GM21825 (cell line): ENCODE data around the gene PRPF18.
"Not testable (repeated sequence)": the region's sequence is repeated elsewhere in the genome, so short reads cannot be mapped to it uniquely, and the experiment has no call there.

Experiments used
- ATAC-seq: cut with Tn5 transposase; IDR thresholded peaks from one replicate; pipeline ENCODE4 v1.9.1; 2021; ENCODE audit warnings: mild to moderate bottlenecking, moderate library complexity; ENCODE audit not compliant: unreplicated experiment

PRPF18 gene

GRCh38 chr10:13586676-13587355 is at the start of gene PRPF18:
Gene PRPF18, plus strand, starts transcription at chr10:13586965. Its CDS starts 122 bp downstream, at chr10:13587087.
- peak; percentile 99 for ATAC-seq

GRCh38 chr10:13537985-13538384 is 48.8 kb upstream of the PRPF18 start:
- ATAC-seq, result not testable (repeated sequence)

GRCh38 chr10:13542533-13542932 is 44.2 kb upstream of the PRPF18 start:
- ATAC-seq, result no peak

GRCh38 chr10:13550802-13551201 is 36.0 kb upstream of the PRPF18 start:
- no peak for ATAC-seq

- no peak for ATAC-seq
Measured at GRCh38 chr10:13555884-13556510, 30.8 kb upstream of the PRPF18 start.

GRCh38 chr10:13559124-13559700 is 27.6 kb upstream of the PRPF18 start:
- no peak for ATAC-seq

- ATAC-seq, result no peak
Measured at GRCh38 chr10:13560597-13560996, 26.2 kb upstream of the PRPF18 start.

- no peak for ATAC-seq
Measured at GRCh38 chr10:13563481-13564445, 23.0 kb upstream of the PRPF18 start.

- no peak for ATAC-seq
Measured at GRCh38 chr10:13564576-13564975, 22.2 kb upstream of the PRPF18 start.

- ATAC-seq, result no peak
Measured at GRCh38 chr10:13567030-13567429, 19.7 kb upstream of the PRPF18 start.

- no peak for ATAC-seq
Measured at GRCh38 chr10:13571541-13571940, 15.2 kb upstream of the PRPF18 start.

GRCh38 chr10:13573960-13574359 is 12.8 kb upstream of the PRPF18 start:
- ATAC-seq, result no peak

GRCh38 chr10:13585195-13585751 is 1.5 kb upstream of the PRPF18 start:
- no peak for ATAC-seq

GRCh38 chr10:13585943-13586342 is 822 bp upstream of the PRPF18 start:
- ATAC-seq, result no peak

- ATAC-seq, result no peak
Measured at GRCh38 chr10:13587391-13587790, 626 bp downstream of the PRPF18 start.

GRCh38 chr10:13589316-13589715 is 2.6 kb downstream of the PRPF18 start:
- ATAC-seq, result no peak

GRCh38 chr10:13590886-13591285 is 4.1 kb downstream of the PRPF18 start:
- ATAC-seq, result no peak

GRCh38 chr10:13592306-13592705 is 5.5 kb downstream of the PRPF18 start:
- no peak for ATAC-seq

- ATAC-seq, result no peak
Measured at GRCh38 chr10:13593535-13593934, 6.8 kb downstream of the PRPF18 start.

GRCh38 chr10:13594641-13595040 is 7.9 kb downstream of the PRPF18 start:
- ATAC-seq, result no peak

GRCh38 chr10:13597909-13598308 is 11.1 kb downstream of the PRPF18 start:
- ATAC-seq, result no peak
